K562 (cell line): ENCODE results near the gene RNASEH2A. TPM values are rescaled to one million over a fixed set of nuclear protein-coding genes. Genes with fewer than 3 reads are reported as not detected.

Experiments used
- ATF7 ChIP-seq: fragments of 450-650 bp; IDR thresholded peaks from 2 replicates; pipeline ENCODE4 v1.7.1; 2014; ENCODE audit warnings: mild to moderate bottlenecking, moderate library complexity
- CBX3 ChIP-seq, 2 experiments: IDR thresholded peaks; 1 replicate in 1 of 2; 2 replicates in 1 of 2; pipeline ENCODE4 v1.6.1; 2012; ENCODE audit warnings: inconsistent platforms in 2 of 2, low read length in 2 of 2, borderline replicate concordance in 1 of 2, control low read depth in 1 of 2
- FIP1L1 ChIP-seq: fragments of 200-400 bp; formaldehyde crosslinking; IDR thresholded peaks from 2 replicates; pipeline ENCODE4 v1.6.1; 2018; ENCODE audit warnings: mild to moderate bottlenecking, low read depth, low read length; ENCODE audit not compliant: poor library complexity, severe bottlenecking
- HMGXB4 ChIP-seq: sonication (generic); formaldehyde crosslinking; IDR thresholded peaks from 2 replicates; pipeline ENCODE4 v1.8.1; 2023; ENCODE audit warnings: mild to moderate bottlenecking, missing genetic modification reagents
- HNRNPH1 ChIP-seq: fragments of 200-400 bp; formaldehyde crosslinking; optimal IDR thresholded peaks from 2 replicates; pipeline ENCODE3; 2017; ENCODE audit warnings: low read depth, mild to moderate bottlenecking, low read length, moderate library complexity
- JUN ChIP-seq, 2 experiments: sonication (generic) in 1 of 2; formaldehyde crosslinking in 1 of 2; IDR thresholded peaks; 2 replicates each; pipeline versions ENCODE4 v1.6.1 to v1.8.0; 2012 to 2022; ENCODE audit warnings: borderline replicate concordance in 2 of 2, mild to moderate bottlenecking in 2 of 2, improper control_type of control experiment in 1 of 2, low read depth in 1 of 2, low read length in 1 of 2, missing genetic modification reagents in 1 of 2
- KLF10 ChIP-seq: fragments of 250-450 bp; sonication (Bioruptor Pico); IDR thresholded peaks from 2 replicates; pipeline ENCODE4 v1.6.1; 2021; ENCODE audit warnings: matching md5 sums
- MAZ ChIP-seq, 2 experiments: fragments of 450-650 bp in 1 of 2; sonication (generic) in 1 of 2; formaldehyde crosslinking; IDR thresholded peaks in 1 of 2; conservative IDR thresholded peaks in 1 of 2; 2 replicates each; pipeline versions ENCODE4 v1.4.0 to v1.5.0; 2020; ENCODE audit warnings: mild to moderate bottlenecking in 1 of 2, missing genetic modification reagents in 1 of 2
- PHF20 ChIP-seq: fragments of 450-650 bp; IDR thresholded peaks from 2 replicates; pipeline ENCODE4 v1.6.1; 2018; ENCODE audit not compliant: partially characterized antibody
- POLR2G ChIP-seq: fragments of 200-400 bp; formaldehyde crosslinking; IDR thresholded peaks from 2 replicates; pipeline ENCODE4 v1.6.1; 2017; ENCODE audit warnings: low read depth, mild to moderate bottlenecking, antibody characterized with exemption, low read length, moderate library complexity
- PRPF4 ChIP-seq: fragments of 200-400 bp; formaldehyde crosslinking; IDR thresholded peaks from one replicate; pipeline ENCODE4 v1.6.1; 2017; ENCODE audit warnings: low read length, low read depth, mild to moderate bottlenecking; ENCODE audit not compliant: insufficient read depth, poor library complexity, severe bottlenecking
- RUNX1 ChIP-seq: sonication (generic); IDR thresholded peaks from 2 replicates; pipeline ENCODE4 v1.6.1; 2016; ENCODE audit warnings: antibody characterized with exemption, low read depth
- SUPT5H ChIP-seq: fragments of 450-650 bp; IDR thresholded peaks from 2 replicates; pipeline ENCODE4 v1.6.1; 2016
- TCF15 ChIP-seq: fragments of 250-450 bp; sonication (Bioruptor Pico); IDR thresholded peaks from 2 replicates; pipeline ENCODE4 v1.8.0; 2022; ENCODE audit warnings: moderate library complexity, mild to moderate bottlenecking, inconsistent platforms
- ZNF146 ChIP-seq: IDR thresholded peaks from one replicate; pipeline ENCODE4 v1.6.1; 2018; ENCODE audit warnings: missing compliant biosample characterization; ENCODE audit not compliant: unreplicated experiment
- polyA plus RNA-seq, 8 experiments: library from polyadenylated mRNA; depleted of rRNA in 4 of 8; stranded (reverse) in 5 of 8; unstranded in 3 of 8; fragments of >200 nt; fragmentation: Nextera tagmentation in 2 of 8; fragmentation: Illumina TruSeq in 1 of 8; extraction: Ambion mirVana in 2 of 8; extraction: Trizol in 1 of 8; gene quantifications; 2 replicates each; pipeline versions ENCODE4 v1.2.1 to v1.2.3, GENCODE V29; 2011 to 2014; ENCODE audit warnings: inconsistent platforms in 1 of 8, missing spikeins in 1 of 8
- total RNA-seq, 7 experiments: library from RNA; depleted of rRNA in 6 of 7; stranded (reverse); fragments of >200 nt in 6 of 7; fragmentation: Illumina TruSeq in 2 of 7; extraction: Trizol in 2 of 7; gene quantifications; 2 replicates each; pipeline versions ENCODE4 v1.2.1 to v1.2.3, GENCODE V29; 2011 to 2021; ENCODE audit warnings: low replicate concordance in 1 of 7
- TF ChIP-seq, protein P1 (sequence below): fragments of 250-450 bp; sonication (Bioruptor Pico); IDR thresholded peaks from 2 replicates; pipeline ENCODE4 v1.4.0; 2020

The RNASEH2A gene
- total and polyA plus RNA-seq, 9 of the 15 experiments (the other 6 are each of a cell fraction or from before 2014, with no cell fraction given): 22.3 to 78.0 (median 61.7) TPM

GRCh38 chr19:12801466-12802266 is 4.7 kb upstream of the RNASEH2A start, which contains the start of the genes PRDX2 and THSD8 (continued):
- TF ChIP-seq PRPF4: peak; percentile 36
- peak; percentile 95 for TF ChIP-seq SUPT5H
- peak; percentile 100 for TF ChIP-seq POLR2G
- TF ChIP-seq ATF7: peak; percentile 100
- TF ChIP-seq HNRNPH1: no peak
- 0 out of 3 replicates have a peak, but pooled peaks of 1 of the 2 experiments have one; percentile 7 for TF ChIP-seq CBX3 (IDR thresholded peaks at IDR 0.05; ENCODE audit: borderline replicate concordance in 1 of 2, low read length in 2 of 2)
- TF ChIP-seq PHF20: peak; percentile 29
- no peak for TF ChIP-seq KLF10 (CRISPR knock-in tag)
- TF ChIP-seq JUN (IDR thresholded peaks at IDR 0.05; ENCODE audit: borderline replicate concordance, low read depth, low read length): no peak
- TF ChIP-seq JUN (CRISPR knock-in tag; IDR thresholded peaks at IDR 0.05; ENCODE audit: borderline replicate concordance): no peak
- TF ChIP-seq, protein P1, sequence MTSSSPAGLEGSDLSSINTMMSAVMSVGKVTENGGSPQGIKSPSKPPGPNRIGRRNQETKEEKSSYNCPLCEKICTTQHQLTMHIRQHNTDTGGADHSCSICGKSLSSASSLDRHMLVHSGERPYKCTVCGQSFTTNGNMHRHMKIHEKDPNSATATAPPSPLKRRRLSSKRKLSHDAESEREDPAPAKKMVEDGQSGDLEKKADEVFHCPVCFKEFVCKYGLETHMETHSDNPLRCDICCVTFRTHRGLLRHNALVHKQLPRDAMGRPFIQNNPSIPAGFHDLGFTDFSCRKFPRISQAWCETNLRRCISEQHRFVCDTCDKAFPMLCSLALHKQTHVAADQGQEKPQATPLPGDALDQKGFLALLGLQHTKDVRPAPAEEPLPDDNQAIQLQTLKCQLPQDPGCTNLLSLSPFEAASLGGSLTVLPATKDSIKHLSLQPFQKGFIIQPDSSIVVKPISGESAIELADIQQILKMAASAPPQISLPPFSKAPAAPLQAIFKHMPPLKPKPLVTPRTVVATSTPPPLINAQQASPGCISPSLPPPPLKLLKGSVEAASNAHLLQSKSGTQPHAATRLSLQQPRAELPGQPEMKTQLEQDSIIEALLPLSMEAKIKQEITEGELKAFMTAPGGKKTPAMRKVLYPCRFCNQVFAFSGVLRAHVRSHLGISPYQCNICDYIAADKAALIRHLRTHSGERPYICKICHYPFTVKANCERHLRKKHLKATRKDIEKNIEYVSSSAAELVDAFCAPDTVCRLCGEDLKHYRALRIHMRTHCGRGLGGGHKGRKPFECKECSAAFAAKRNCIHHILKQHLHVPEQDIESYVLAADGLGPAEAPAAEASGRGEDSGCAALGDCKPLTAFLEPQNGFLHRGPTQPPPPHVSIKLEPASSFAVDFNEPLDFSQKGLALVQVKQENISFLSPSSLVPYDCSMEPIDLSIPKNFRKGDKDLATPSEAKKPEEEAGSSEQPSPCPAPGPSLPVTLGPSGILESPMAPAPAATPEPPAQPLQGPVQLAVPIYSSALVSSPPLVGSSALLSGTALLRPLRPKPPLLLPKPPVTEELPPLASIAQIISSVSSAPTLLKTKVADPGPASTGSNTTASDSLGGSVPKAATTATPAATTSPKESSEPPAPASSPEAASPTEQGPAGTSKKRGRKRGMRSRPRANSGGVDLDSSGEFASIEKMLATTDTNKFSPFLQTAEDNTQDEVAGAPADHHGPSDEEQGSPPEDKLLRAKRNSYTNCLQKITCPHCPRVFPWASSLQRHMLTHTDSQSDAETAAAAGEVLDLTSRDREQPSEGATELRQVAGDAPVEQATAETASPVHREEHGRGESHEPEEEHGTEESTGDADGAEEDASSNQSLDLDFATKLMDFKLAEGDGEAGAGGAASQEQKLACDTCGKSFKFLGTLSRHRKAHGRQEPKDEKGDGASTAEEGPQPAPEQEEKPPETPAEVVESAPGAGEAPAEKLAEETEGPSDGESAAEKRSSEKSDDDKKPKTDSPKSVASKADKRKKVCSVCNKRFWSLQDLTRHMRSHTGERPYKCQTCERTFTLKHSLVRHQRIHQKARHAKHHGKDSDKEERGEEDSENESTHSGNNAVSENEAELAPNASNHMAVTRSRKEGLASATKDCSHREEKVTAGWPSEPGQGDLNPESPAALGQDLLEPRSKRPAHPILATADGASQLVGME (CRISPR knock-in tag): peak; percentile 38; the same call in 1 of the 2 replicates
- peak; percentile 82 to 88; a peak in 3 of 4 replicates for TF ChIP-seq MAZ (CRISPR knock-in tag; conservative IDR thresholded peaks at IDR 0.05 in 1 of 2, IDR thresholded peaks at IDR 0.05 in 1 of 2)
- no peak for TF ChIP-seq TCF15 (CRISPR knock-in tag)
- TF ChIP-seq FIP1L1: peak; percentile 84
- TF ChIP-seq RUNX1: no peak
- TF ChIP-seq HMGXB4: peak; percentile 58
- no peak for TF ChIP-seq ZNF146
